GM19324 (cell line): ENCODE results near the gene TUBA3D.
"Not testable (repeated sequence)": the region's sequence is repeated elsewhere in the genome, so short reads cannot be mapped to it uniquely, and the experiment has no call there.

Source experiments
- ATAC-seq: cut with Tn5 transposase; IDR thresholded peaks from one replicate; pipeline ENCODE4 v1.9.1; 2021; ENCODE audit warnings: mild to moderate bottlenecking, moderate library complexity; ENCODE audit not compliant: unreplicated experiment, low FRiP score

The TUBA3D gene

DNA sequence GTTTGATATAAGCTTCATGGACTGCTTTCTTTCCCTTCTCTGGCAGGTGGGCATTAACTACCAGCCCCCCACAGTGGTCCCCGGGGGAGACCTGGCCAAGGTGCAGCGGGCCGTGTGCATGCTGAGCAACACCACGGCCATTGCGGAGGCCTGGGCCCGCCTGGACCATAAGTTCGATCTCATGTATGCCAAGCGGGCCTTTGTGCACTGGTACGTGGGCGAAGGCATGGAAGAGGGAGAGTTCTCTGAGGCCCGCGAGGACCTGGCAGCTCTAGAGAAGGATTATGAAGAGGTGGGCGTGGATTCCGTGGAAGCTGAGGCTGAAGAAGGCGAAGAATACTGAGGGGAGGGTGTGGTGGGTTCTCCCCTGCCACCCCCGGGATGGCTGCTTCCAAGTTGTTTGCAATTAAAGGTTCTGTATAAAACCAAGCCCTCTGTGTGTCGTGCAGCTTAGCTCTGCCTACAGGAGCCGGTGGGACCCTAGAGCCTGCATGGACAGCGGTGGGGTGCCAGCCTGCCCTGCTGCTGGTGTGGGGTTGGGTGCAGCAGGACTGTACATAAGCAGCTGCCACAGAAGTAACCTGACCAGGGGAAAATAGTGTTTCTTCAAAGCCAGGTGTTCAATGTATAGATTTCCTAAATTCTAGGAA lies 6.7 kb downstream of the TUBA3D start:
- ATAC-seq, result not testable (repeated sequence)

GRCh38 chr2:131483981-131484820 lies 8.3 kb downstream of the TUBA3D start:
- not testable (repeated sequence) for ATAC-seq

- not testable (repeated sequence) for ATAC-seq
Observed at GRCh38 chr2:131484906-131485460, 9.1 kb downstream of the TUBA3D start.

GRCh38 chr2:131486201-131486902 lies 10.4 kb downstream of the TUBA3D start:
- ATAC-seq, result not testable (repeated sequence)

- ATAC-seq, result no peak
Observed at GRCh38 chr2:131488306-131489205, 12.6 kb downstream of the TUBA3D start.

DNA sequence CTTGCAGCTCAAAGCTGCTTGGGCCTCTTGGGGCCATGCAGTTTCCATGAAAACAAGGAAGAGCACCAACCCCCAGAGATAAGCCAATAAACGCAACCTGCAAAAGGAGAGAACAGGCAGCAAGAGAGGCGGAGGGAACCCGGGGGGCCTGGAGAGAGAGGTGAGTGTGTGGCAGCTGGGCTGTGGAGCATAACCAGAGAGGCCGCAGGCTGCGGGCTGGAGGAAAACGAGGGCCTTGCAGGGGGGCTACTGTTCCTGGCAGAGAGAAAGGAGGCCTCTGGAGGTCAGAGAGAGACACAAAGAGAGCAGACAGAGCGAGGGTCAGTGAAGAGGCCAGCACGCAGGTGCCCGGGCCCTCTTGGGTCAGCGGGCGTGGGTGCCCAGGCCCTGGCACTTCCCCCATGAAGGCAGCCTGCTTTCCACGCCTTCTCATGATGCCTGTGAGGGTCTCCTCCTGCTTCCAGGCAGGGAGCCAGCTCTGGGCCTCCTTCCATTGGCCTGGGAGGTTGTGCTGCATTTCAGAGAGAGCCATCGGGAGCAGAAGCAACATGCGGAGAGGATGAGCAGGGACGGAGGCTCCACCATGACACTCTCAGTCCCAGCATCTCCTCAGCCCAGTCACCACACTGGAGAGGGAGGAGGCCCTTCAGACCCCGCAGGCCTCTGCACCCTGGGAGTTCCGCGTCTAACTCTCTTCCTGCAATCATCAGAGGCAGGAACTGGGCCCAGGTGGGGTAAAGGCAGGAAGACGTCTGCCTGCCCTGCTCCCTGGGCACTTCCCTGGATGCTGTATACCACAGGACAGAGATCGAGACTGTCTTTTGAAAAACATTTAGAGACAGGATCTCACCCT lies 14.9 kb downstream of the TUBA3D start:
- not testable (repeated sequence) for ATAC-seq

DNA sequence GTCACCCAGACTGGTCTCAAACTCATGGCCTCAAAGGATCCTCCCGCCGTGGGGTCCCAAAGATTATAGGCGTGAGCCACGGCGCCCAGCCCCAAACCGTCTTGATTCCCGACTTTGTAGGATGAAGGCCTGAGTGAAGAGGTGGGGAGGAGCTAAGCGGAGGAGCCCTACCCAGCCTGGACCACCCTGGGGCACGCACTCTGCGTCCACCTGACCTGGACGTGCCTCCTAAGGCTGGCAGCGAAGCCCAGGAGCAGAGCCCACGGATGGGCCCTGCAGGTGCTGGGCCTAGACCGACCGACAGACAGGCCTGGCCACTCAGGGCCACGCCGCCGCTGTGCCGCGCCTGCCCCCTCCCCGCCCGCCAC lies 15.5 kb downstream of the TUBA3D start:
- ATAC-seq, result peak; percentile 2

DNA sequence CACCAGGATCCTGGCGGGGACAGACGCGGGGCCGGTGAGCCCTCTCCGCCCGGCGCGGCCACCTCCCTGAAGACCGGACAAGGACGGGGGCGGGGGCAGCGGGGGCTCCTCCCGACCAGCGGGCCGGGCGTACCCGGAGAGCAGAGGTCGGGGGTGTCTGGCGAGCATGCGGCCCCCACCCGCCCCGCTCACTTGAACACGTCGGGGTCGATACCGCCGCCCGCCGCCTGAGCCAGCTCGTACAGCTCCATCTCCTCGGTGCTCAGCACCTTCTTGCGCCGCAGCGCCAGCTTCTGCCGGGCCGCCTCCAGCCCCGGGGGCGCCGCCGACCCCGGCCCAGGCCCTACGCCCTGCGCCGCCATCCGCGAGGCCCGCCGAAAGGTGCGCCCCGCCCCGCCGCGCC lies 16.1 kb downstream of the TUBA3D start, which contains the start of gene MZT2A:
TSS of gene MZT2A (minus strand) at position 383 of the 403 bp plus-strand sequence. CDS start at position 362, 21 bp downstream.
- ATAC-seq, result peak; percentile 19

DNA sequence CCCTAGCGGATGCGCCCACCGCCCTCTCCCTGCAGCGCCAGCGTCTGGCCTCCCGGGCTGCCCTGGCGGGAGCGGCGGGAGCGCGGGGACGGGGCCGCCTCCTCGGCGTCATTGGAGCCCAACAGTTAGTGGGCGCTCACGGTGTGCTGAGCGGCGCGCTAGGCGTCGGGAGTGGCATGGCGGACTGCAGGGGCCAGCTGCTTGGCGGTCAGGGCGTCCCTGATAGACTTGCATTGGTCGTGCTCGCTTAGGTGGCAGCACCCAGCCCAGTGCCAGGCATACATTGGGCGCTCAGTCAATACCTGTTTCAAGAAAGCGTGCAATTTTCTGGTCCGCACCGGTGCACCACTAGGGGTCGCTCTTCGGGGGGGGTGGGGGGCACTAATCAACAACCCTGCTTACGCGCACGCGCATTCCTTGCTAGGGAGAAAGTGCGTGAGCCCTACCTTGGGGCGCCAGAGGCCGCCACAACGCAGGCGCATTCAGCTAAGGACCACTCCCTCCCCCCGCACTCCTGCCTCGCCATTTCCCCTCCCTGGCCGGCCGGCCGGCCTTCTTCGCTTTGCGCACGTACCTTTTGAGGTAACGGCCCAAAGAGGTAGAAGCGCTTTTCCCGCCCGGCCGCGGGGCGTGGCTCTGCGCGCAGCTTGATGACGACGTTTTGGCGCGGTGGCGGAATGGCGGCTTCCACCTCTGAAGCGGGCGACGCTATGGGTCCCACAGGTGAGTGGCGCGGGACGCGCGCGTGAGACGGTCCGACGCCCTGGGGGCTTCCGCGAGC lies 16.7 kb downstream of the TUBA3D start:
- peak; percentile 82 for ATAC-seq

GRCh38 chr2:131493199-131493968 lies 17.5 kb downstream of the TUBA3D start:
- ATAC-seq, result peak; percentile 11

DNA sequence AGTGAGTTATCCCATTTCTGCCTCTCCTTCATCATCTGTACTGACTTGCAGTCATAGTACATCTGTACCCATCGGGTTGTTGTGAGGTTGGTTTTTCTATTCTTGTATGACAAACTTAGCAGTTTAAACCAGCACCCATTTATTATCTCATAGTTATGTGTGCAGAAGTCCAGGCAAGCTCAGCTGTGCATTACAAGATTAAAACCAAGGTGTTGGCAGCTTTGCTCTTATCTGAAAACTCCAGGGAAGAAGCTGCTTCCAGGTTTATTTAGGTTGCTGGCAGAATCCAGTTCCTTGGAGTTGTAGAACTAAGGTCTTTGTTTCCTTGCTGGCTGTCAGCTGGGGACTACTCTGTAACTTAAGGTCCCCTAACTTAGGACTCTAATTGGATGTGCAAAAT lies 19.6 kb downstream of the TUBA3D start:
- not testable (repeated sequence) for ATAC-seq

DNA sequence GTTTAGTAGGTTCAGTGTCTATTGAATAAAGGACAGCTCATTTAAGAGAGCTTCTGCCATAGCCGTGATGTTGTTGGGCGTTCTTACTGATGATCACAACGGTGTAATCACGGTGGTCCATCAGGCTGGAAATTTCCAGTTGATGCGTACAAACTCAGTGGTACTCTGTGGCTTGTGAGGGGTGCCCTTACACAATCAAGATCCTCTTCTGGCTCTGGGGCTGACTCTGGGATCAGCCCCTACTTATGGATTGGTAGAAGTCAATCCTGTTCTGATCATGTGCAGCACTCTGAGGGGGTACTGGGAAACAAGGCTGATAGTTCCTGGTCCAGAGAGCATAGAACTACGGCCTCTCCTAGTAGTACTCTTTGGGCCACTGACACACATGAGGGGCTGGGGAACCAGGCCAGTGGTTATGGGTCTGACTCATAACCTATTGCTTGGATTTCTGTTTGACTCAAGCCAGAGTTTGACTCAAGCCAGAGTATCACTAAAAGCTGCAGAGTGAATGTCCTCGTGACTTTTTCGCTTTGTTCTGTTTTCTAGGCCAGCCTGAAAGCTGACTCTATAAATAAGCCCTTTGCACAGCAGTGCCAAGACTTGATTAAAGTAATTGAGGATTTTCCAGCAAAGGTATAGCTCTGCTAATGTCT lies 22.5 kb downstream of the TUBA3D start:
- not testable (repeated sequence) for ATAC-seq

DNA sequence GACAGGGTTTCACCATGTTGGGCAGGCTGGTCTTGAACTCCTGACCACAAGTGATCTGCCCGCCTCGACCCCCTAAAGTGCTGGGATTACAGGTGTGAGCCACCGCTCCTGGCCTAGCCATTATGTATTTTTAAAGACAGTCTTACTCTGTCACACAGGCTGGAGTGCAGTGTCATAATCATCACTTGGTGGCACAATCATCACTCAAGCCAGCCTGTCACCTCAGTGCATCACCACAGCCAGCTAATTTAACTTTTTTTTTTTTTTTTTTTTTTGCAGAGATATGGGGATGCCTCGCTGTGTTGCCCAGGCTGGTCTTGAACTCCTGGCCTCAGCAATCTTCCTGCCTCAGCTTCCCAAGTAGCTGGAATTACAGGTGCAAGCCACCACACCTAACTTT lies 27.7 kb downstream of the TUBA3D start:
- ATAC-seq, result not testable (repeated sequence)

- not testable (repeated sequence) for ATAC-seq
Observed at GRCh38 chr2:131504082-131504750, 28.3 kb downstream of the TUBA3D start.

DNA sequence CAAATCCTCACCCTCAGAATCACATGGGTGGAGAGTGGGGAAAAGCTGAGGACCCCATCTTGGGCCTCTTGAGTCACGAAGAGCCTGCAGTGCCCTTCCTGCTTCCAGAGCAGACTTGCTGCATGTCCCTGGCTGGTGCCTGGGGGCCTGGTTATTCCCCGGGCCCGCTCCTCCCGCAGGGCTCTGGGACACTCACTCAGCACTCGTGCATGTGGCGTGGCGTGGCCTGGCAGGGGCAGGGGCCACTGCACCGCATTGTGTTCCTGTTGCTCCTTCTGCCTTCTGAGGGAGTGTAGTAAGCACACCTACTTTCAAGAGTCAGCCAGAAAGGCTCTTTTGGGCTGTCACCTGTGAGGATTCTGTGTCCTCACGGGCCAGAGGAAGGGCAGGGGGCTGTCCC lies 33.7 kb downstream of the TUBA3D start:
- ATAC-seq, result no peak

DNA sequence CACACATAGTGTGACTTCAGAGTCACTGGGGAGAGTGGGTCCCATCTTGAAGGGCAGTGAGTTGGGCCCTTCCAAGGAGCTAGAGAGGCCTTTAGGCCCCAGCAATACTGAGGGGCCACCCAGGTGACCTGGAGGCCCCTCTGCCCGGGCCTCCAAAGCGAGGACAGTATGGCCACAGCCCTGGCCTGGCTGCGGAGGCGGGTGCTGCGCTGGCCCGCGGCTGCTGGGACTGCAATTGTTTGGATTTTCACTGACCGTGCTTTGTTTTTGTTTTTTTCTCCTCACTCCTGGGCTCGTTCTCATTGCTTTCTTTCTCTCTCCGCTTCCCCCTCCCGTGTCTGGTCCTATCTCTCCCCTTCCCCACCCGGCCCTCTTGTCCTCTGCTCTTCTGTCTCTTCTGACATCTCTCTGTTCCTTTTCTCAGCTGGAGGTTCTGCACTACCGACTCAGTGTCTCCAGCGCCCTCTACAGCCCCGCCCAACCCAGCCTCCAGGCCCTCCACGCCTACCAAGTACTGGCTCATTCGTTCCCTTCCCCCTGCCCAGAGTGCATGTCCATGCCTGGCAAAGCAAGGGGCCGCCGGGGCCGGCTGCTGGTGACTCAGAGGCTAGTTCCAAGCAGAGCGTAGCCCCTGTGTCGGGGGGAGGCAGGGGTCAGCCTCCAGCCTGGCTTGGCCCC lies 35.5 kb downstream of the TUBA3D start:
- not testable (repeated sequence) for ATAC-seq
